Activated T-helper 17 cell treated with anti-CD3 and anti-CD28 coated beads, Interleukin-2, amount 50 U/mL, for 72 hours (primary cell): ENCODE measurements around the gene DOK3. TPM values are rescaled to one million over a fixed set of nuclear protein-coding genes. Genes with fewer than 3 reads are reported as not detected.

ENCODE experiments used
- ATAC-seq: fragments of 150-1000 bp; cut with Tn5 transposase; replicated peaks from 2 replicates; pipeline ENCODE4 v1.10.0; 2021; ENCODE audit warnings: mild to moderate bottlenecking, moderate library complexity
- H3K27ac Mint-ChIP-seq: one replicate; pipeline ENCODE4 v1.8.0; 2022; ENCODE audit warnings: mixed read lengths
- H3K27me3 Mint-ChIP-seq: one replicate; pipeline ENCODE4 v1.8.0; 2022; ENCODE audit warnings: mixed read lengths
- H3K36me3 Mint-ChIP-seq: one replicate; pipeline ENCODE4 v1.8.0; 2022; ENCODE audit warnings: low read depth, mild to moderate bottlenecking, mixed read lengths
- H3K4me1 Mint-ChIP-seq: one replicate; pipeline ENCODE4 v1.8.0; 2022; ENCODE audit warnings: mixed read lengths
- H3K4me3 Mint-ChIP-seq: one replicate; pipeline ENCODE4 v1.8.0; 2022; ENCODE audit warnings: mild to moderate bottlenecking, mixed read lengths
- H3K9me3 Mint-ChIP-seq: one replicate; pipeline ENCODE4 v1.8.0; 2022; ENCODE audit warnings: mixed read lengths
- total RNA-seq, 2 donors: library from RNA; stranded (reverse); gene quantifications; one replicate each; pipeline ENCODE4 v1.2.3, GENCODE V29; 2022

DOK3 gene
- total RNA-seq, 2 donors from 2014 or later: 5.6 to 13.7 TPM

DNA sequence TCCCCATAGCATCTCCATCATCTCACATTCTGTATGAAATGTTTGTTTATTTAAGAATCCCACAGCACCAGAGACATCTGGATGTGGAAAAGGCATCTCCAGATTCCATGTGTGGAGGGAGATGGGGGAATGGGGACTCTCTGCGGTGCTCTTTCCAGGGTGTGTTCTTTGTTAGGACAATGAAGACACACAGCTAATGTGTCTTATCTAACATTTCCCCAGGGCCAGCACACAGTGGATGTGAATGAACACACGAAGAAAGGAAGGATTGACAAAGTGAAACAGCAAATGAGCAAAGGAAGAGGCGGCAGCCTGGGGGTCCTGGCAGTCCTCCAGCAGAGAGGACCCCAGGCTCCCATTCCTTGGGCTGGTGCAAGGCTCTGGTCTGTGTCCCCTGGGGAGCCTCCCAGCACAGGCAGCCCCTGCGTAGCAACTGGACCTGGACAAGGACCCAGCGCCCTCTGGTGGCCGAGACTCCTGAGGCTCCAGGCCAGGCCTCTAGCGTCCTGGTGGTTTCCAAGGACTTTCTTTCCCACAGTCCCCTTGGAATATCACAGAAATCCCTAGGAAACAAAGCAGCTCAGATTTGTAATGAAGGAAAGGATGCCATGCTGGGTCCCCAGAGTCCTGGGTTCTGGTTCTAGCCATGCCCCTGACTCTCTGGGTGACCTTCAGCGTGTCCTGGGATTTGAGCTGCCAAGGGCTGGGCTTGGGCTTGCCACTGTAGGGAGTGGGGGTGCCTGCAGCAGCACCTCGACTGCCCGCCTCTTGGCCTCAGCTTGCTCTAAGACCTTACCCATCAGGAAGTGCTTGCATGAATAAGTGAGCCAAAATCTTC is 8.7 kb downstream of the DOK3 start:
- no peaks in the 10 kb centered on the region for H3K36me3 Mint-ChIP-seq
- ATAC-seq: peak; percentile 33
- no peaks in the 10 kb centered on the region for H3K9me3 Mint-ChIP-seq
- no peaks in the 10 kb centered on the region for H3K27me3 Mint-ChIP-seq
- H3K4me1 Mint-ChIP-seq: peaks cover 8% of the 10 kb centered on the region
- no peak overlapping the region for H3K4me3 Mint-ChIP-seq
- H3K27ac Mint-ChIP-seq: peak overlapping the region; percentile 2

DNA sequence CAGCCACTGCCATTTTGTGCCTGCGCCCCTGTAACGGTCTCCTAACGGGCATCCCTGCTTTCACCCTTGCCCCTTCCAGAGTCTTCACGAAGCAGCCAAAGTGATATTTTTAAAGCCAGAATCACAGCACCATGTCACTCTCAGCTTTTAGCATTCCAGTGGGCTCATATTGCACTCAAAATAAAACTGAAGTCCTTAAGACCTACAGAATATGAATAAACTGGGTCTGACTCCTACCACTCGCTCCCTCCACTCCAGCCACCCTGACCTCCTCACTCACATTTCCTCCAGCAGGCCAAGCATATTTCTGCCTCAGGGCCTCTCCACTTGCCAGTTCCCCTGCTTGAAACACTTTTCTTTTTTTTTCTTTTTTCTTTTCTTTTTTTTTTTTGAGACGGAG is 9.8 kb downstream of the DOK3 start:
- no peak for ATAC-seq
- no peaks in the 10 kb centered on the region for H3K9me3 Mint-ChIP-seq
- peaks cover 8% of the 10 kb centered on the region for H3K4me1 Mint-ChIP-seq
- H3K36me3 Mint-ChIP-seq: no peaks in the 10 kb centered on the region
- H3K4me3 Mint-ChIP-seq: no peak overlapping the region
- H3K27me3 Mint-ChIP-seq: no peaks in the 10 kb centered on the region
- no peak overlapping the region for H3K27ac Mint-ChIP-seq

DNA sequence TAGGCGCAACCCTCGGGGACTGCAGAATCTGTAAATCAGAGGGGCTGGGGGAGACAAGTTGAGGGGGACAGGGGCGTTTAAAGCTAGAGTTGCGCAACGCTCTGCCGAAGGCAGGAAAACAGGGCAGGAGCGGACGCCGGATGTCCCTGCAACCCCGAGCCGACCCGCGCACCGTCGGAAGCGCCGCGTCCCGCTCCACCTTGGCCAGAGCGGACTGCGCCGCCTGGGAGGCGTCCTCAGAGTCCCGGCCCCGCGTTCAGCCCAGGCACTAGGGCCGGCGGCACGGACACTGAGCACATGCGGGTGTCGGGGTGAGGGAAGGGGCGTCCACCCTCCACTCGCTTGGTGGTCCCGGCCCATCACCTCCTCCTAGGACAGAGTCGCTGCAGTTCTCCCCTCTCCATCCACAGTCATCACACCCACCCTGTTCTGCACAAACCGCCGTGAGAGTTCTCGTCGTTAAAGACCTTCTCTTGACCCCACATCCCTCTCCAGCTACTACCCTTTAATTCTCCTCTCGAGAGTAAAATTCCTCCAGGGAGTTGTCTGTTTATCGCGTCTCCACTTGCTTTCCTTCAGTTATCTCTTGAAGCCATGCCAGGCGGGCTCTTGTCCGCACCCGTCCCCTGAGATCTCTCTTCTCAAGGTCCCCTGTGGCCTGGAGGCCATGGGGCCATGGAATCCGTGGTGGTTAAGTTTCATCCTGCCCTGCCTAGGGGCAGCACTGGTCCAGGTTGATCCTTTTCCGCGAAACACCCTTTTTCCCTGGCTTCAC is 11.4 kb downstream of the DOK3 start:
- peak overlapping the region; percentile 39 for H3K27ac Mint-ChIP-seq
- H3K4me1 Mint-ChIP-seq: peaks cover 12% of the 10 kb centered on the region
- H3K9me3 Mint-ChIP-seq: no peaks in the 10 kb centered on the region
- no peaks in the 10 kb centered on the region for H3K27me3 Mint-ChIP-seq
- ATAC-seq: peak; percentile 31
- no peaks in the 10 kb centered on the region for H3K36me3 Mint-ChIP-seq
- peak overlapping the region; percentile 86 for H3K4me3 Mint-ChIP-seq

DNA sequence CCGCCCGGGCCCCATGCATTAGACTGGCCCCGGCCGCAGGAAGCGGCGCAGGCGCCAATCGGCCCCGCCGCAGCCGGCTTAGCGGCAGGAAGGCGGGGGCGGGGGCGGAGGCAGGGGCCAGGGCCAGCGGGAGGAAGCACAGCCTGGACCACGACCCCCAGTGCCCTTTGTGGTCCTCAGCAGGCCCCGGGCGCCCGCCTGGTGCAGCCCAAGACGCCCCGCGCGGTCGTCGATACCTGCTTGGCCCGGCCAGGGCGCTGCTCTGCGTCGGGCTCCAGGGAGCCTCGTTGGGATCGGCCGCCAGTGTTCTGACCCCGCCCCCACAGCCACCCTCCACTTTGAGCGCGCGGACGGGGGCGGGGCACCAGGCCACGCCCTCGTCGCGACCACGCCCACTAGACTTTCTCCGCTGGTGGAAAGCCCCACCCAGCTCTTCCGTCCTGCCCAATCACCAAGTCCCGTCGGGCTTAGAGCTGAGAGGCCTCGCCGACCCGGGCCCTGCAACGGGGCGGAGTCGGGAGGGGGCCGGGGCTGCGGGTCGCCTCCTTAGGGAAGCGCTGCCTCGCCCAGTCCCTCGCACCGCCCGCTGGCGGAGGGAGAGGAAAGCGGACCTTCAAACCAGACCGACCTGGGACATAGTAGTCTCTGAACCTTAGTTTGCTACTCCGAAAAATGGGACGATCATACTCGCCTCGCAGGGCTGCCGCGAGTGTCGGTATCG is 12.2 kb downstream of the DOK3 start, which contains the start of gene PDLIM7:
Gene PDLIM7, minus strand, starts transcription at position 313 of the 721 bp plus-strand sequence. CDS start 1,092 bp downstream, outside the sequence.
- no peaks in the 10 kb centered on the region for H3K9me3 Mint-ChIP-seq
- H3K27ac Mint-ChIP-seq: peak within 1 kb of the TSS; percentile 39
- H3K4me3 Mint-ChIP-seq: peak within 1 kb of the TSS; percentile 86
- peaks cover 16% of the 10 kb centered on the region for H3K4me1 Mint-ChIP-seq
- ATAC-seq: peak; percentile 87
- H3K27me3 Mint-ChIP-seq: no peaks in the 10 kb centered on the region
- H3K36me3 Mint-ChIP-seq: no peaks in the 10 kb centered on the region

DNA sequence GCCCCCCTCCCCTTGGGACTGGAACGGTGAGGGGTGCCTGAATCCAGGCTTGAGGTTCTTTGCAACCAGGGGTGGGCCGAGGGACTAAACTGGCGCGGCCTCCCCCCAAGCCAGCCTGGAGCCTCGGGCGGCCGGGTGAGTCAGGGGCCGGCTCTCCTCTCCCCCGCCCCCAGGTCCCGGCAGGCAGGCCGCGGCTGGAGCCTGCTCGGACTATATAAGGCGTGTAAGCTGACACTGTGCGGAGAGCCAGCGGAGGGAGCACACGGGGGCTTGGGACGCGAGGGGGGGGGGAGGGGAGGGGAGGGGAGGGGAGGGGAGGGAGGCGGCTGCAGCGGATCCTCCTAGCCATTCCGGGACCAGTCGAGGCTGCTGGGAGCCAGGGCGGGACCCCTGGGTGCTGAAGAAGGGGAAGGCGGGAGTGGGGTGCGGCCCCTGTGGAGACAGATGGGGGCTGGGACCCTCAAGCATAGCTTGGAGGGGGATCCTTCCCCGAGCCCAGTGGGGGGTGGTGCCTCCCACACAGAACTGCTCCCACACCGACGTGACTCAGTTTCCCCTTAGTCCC is 12.8 kb downstream of the DOK3 start:
- Mint-ChIP-seq H3K36me3 (no peaks in the 10 kb centered on the region), H3K27me3 (no peaks in the 10 kb centered on the region), H3K4me1 (peaks cover 16% of the 10 kb centered on the region), H3K4me3 (peak overlapping the region; percentile 86), H3K27ac (no peak overlapping the region), H3K9me3 (no peaks in the 10 kb centered on the region)
- ATAC-seq: peak; percentile 15

DNA sequence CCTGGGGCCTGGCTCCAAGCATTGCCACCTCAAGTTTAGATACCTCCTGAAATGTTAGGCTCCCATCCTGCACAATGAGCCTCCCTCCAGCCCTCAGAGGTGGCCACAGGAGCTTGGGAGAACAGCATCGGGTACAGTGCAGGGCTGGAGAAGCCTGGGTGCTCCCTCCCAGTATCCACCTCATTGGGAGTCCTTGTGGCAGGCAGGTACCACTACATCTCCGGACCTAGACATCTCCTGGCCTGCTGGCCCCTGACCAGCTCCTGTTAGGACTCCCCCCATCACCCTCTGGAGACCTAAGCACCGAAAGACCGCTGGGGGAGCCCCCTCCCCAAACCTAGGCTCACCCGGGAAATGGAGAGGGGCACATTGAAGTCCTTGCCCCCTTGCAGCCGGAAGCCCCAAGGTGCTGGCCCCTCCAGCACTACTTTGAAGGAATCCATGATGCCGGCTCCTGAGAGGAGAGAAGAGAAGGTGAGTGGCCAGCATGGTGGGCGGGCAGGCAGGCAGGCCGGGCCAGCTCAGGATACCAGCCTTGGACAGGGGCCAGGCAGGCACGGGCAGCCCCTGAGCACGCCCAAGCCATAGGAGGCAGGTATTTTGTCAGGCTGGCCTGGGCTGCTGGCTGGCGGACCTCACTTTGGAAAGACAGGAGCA is 13.4 kb downstream of the DOK3 start:
- ATAC-seq: no peak
- no peaks in the 10 kb centered on the region for H3K9me3 Mint-ChIP-seq
- peaks cover 2% of the 10 kb centered on the region for H3K36me3 Mint-ChIP-seq
- H3K4me3 Mint-ChIP-seq: peak overlapping the region; percentile 86
- H3K27me3 Mint-ChIP-seq: no peaks in the 10 kb centered on the region
- no peak overlapping the region for H3K27ac Mint-ChIP-seq
- peaks cover 16% of the 10 kb centered on the region for H3K4me1 Mint-ChIP-seq

DNA sequence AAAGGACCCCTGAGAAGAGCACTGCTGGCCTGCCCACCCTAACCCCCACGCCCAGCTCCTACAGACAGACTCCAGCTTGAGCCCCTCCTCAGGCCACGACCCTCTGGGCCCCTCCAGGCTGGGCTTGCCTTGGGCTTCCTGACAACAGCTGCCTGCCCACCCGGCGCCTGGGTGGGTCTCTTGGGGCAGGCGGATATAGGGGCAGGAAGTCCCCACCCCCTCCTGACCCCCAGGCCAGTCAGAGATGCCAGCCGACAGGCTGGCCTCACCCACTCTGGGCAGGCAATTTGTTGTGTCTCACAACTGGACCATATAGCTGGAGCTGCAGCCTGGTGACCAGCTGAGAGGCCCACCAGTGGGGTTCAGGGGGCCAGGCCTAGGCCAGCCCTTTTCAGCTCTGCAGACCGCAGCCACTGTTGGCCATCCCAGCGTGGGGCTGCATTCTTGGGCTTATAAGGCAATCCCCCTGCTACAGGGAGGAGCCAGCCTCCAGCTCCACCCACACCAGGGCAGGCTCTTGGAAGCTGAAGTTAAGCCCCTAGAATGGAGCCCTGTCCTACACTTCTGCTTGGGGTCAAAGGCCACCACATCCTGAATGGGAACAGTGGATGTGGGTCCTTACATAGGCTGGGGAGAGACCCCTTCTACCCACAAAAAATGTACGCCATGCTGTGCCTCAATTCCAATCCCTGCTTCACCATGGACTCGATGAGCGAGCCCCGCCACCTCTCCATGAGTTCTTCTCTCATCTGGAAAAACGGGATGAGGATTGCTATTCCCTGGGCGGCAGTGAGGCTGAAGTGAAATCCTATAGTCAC is 14.2 kb downstream of the DOK3 start:
- H3K27me3 Mint-ChIP-seq: no peaks in the 10 kb centered on the region
- peaks cover 9% of the 10 kb centered on the region for H3K36me3 Mint-ChIP-seq
- peak overlapping the region; percentile 86 for H3K4me3 Mint-ChIP-seq
- no peak for ATAC-seq
- peaks cover 16% of the 10 kb centered on the region for H3K4me1 Mint-ChIP-seq
- no peak overlapping the region for H3K27ac Mint-ChIP-seq
- no peaks in the 10 kb centered on the region for H3K9me3 Mint-ChIP-seq

DNA sequence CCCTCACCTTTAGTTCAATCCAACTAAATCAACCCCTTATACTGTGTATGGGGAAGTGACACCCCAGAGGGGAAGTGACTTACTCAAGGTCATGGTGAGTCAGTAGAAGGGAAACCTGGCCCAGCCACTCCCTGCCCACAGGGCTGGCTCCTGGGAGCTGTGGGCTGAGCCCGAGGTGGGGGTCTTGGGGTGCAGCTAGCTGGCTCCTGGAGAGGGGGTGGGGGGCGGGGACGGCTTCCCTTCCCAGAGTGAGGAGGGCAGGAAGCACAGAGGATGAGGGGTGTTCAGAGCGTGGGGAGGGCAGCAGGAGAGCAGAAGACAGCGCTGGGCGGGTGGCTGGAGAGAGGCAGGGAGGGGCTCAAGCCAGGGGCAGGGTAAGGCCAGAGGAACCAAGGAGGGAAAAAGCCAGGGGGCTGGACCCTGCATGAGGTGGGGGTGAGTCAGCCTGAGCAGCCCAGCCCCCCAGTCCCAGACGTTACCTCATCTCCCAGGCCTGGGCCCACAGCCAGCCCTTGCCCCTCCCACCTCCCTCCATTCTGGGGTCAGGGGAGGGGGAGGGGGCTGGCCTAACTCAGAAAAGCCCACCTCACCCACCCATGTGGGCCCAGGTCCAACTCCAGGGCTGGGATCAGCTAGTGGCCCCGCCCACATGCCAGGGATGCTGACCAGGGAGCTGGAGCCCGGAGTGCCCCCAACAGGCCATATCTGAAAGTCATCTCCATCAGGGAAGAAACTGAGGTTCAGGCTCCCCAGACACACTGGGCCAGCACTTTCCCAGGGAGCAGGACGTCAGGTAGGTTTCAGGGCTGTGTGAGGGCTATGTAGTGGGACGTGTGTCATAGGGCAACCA is 15.1 kb downstream of the DOK3 start:
- Mint-ChIP-seq H3K9me3 (no peaks in the 10 kb centered on the region), H3K27me3 (no peaks in the 10 kb centered on the region), H3K4me1 (peaks cover 16% of the 10 kb centered on the region), H3K27ac (peak overlapping the region; percentile 70), H3K4me3 (peak overlapping the region; percentile 86), H3K36me3 (peaks cover 17% of the 10 kb centered on the region)
- peak; percentile 59 for ATAC-seq

DNA sequence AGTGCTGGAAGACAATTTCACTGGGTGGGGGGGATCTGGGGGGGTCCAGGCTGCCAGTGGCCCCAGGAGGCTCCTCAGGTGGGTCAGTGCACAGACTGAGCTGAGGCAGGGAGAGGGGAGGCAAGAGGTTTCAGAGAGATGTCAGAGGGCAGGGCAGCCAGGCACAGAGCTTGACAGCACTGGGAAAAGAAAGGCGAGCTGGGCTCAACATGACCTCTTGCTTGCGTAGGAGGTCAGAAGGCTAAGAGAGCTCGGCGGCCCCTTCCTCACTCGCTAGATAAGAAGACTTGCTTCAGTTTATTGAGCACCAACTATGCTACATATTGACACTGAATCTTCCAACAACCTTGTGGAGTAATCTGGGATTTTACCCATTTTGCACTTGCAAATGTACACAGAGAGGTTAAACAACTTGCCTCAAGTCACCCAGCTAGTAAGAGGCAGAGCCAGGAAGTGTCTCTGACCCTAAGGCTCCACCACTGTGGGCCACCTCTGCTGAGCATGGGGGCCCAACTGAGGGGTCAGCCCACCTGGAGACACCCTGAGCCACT is 15.8 kb downstream of the DOK3 start:
- Mint-ChIP-seq H3K27ac (peak overlapping the region; percentile 70), H3K27me3 (no peaks in the 10 kb centered on the region), H3K9me3 (no peaks in the 10 kb centered on the region), H3K4me3 (peak overlapping the region; percentile 58), H3K36me3 (peaks cover 17% of the 10 kb centered on the region), H3K4me1 (peaks cover 15% of the 10 kb centered on the region)
- ATAC-seq: no peak

DNA sequence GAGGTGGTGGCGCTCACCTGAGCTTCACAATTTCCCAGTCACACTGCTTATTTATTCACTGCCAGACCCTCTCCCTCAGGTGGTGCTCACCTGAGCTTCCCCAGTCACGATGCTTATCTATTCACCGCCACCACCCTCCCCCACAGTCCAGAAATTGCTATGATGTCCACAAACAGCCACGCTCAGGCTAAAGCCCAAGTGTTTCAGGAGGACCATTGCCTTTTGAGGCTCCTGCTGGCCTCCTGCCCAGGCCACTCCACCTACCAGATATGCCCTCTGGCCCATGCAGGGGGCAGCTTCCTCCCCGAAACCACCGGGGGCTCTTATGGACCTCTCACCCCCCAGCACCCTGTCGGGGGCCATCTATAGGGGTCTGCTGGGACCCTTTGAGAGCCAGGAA is 16.8 kb downstream of the DOK3 start:
- peak overlapping the region; percentile 67 for H3K27ac Mint-ChIP-seq
- H3K36me3 Mint-ChIP-seq: peaks cover 17% of the 10 kb centered on the region
- H3K27me3 Mint-ChIP-seq: no peaks in the 10 kb centered on the region
- H3K9me3 Mint-ChIP-seq: no peaks in the 10 kb centered on the region
- H3K4me3 Mint-ChIP-seq: no peak overlapping the region
- peaks cover 8% of the 10 kb centered on the region for H3K4me1 Mint-ChIP-seq
- ATAC-seq: no peak

DNA sequence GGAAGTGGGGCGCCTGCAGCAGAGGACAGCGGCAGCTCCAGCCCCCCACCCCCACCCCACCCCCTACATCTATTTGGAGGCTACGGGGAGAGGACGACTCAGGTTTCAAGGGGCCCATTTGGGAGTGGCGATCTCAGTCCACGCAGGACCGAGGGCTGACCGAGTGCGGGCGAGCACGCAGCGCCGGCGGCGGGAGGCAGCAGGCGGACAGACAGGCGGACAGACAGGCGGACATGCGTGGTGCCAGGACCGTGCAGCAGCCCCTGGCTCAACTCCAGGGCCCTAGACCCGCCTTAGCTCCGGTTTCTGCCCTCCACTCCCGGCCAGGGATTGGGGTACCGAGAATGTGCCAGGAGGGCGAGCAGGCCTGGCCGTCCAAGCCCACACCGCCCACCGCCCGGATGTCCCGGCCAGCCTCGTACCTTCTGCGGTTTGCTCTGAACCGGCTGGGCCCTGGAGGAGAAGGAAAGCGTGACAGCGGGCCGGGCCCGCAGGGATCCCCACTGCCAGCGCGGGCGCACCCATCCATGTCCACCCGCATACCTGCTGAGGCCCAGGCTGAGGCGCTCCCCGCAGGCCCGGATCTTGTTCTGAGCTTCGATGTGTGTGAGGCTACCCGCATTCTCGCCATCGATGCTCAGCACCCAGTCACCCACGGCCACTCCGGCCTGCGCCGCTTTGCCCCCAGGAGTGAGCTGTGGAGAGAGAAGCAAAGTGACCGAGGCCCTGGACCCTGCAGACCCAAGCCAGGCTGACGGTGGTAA is 17.5 kb downstream of the DOK3 start:
- Mint-ChIP-seq H3K27ac (peak overlapping the region; percentile 67), H3K27me3 (no peaks in the 10 kb centered on the region), H3K4me1 (peaks cover 8% of the 10 kb centered on the region), H3K9me3 (no peaks in the 10 kb centered on the region), H3K4me3 (no peak overlapping the region), H3K36me3 (peaks cover 17% of the 10 kb centered on the region)
- ATAC-seq: no peak
